GM06990 (cell line): ENCODE results near the gene DMRT1.

Experiments
- DNase-seq: peaks from one replicate; pipeline ENCODE4 v3.0.0-alpha.2; 2011; ENCODE audit not compliant: insufficient read length; ENCODE audit errors: extremely low read depth
- H3K27me3 ChIP-seq: replicated peaks from 2 replicates; pipeline ENCODE4 v1.6.0; 2011; ENCODE audit warnings: low read length; ENCODE audit not compliant: control insufficient read depth, insufficient read depth
- H3K36me3 ChIP-seq: 2 replicates; pipeline ENCODE4 v1.5.1; 2011; ENCODE audit warnings: low read length; ENCODE audit not compliant: control insufficient read depth, insufficient read depth
- H3K4me3 ChIP-seq: replicated peaks from 2 replicates; pipeline ENCODE4 v1.5.1; 2011; ENCODE audit warnings: low read depth, mild to moderate bottlenecking, control low read depth, low read length
- TF ChIP-seq, protein P1 (sequence below): IDR thresholded peaks from 2 replicates; pipeline ENCODE4 v1.5.1; 2011; ENCODE audit warnings: low read length, control low read depth, mild to moderate bottlenecking, inconsistent platforms; ENCODE audit not compliant: insufficient read depth, poor library complexity, severe bottlenecking

Gene DMRT1

DNA sequence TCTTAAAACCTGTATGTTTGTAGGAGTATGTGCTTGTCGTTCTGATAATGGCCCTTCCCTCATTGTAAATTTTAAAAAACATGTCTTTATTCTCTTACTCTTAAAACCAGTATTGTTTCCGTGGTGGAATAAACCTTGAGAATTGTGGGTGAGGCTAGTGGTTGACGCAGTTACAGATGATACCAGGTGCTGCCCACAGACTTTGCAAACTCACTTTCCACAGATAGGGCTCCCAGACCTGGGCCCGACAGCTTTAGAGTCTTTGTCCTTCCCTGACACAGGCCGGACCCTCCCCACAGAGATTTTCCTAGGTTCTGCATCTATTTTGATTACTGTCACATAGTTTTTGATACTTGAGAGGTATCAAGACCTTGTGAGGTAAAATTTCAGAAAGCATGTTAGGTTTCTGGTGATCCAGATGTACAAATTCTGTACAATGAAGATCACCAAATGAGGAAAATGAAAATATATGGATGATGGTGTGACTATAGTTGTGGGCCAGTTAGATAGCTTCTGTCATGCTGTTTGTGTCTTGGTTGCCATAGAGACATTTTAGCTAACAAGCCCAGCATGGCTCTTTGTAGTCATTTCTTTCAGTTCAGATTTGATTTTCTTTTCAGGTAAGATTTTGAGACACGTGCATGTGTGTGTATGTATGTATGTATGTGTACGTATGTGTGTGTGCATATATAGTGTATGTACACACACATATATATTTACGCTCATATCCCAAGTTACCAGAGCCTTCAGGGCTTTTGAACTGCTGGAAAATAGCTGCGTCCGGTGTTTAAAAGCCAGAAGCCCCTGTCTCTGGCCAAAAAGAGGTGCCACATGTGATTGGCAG, 33.8 kb downstream of the DMRT1 start:
- no peaks in the 10 kb centered on the region for H3K27me3 ChIP-seq
- DNase-seq, result no peak
- no peak overlapping the region for H3K4me3 ChIP-seq
- no peaks in the 10 kb centered on the region for H3K36me3 ChIP-seq
- TF ChIP-seq, protein P1, sequence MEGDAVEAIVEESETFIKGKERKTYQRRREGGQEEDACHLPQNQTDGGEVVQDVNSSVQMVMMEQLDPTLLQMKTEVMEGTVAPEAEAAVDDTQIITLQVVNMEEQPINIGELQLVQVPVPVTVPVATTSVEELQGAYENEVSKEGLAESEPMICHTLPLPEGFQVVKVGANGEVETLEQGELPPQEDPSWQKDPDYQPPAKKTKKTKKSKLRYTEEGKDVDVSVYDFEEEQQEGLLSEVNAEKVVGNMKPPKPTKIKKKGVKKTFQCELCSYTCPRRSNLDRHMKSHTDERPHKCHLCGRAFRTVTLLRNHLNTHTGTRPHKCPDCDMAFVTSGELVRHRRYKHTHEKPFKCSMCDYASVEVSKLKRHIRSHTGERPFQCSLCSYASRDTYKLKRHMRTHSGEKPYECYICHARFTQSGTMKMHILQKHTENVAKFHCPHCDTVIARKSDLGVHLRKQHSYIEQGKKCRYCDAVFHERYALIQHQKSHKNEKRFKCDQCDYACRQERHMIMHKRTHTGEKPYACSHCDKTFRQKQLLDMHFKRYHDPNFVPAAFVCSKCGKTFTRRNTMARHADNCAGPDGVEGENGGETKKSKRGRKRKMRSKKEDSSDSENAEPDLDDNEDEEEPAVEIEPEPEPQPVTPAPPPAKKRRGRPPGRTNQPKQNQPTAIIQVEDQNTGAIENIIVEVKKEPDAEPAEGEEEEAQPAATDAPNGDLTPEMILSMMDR, result no peak

DNA sequence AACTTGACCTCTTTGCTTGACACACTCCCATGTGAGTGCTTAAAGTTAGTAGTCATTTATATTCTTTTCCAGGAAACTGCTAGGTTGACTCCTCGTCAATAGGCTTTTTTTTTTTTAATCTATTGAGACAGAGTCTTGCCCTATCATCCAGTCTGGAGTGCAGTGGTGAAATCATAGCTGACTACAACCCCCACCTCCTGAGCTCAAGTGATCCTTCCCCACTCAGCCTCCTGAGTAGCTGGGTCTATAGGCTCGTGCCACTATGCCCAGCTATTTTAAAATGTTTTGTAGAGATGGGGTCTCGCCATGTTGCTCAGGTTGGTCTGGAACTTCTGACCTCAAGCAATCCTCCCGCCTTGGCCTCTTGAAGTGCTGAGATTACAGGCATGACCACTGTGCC, 34.9 kb downstream of the DMRT1 start:
- no peaks in the 10 kb centered on the region for H3K36me3 ChIP-seq
- TF ChIP-seq, protein P1, result no peak

DNA sequence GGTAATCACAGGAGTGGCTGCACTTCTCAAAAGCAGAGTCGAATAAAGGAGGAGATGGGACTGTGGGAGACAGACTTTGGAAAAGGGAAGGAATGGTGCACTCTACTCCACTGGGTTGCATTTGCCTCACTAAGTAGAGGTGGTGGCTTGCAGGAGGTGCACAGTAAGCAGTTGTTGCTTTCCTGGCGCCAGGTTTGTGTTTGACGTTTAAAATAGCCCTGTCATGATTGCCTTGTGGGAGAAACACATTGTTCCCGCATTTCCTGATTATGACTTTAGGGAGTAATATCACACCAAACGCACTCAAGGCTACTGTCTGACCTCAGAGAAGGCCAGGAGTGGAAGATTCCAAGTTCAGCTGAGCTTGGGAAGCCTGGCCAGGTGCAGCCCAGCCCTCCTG, 36.7 kb downstream of the DMRT1 start:
- TF ChIP-seq, protein P1, result no peak
- no peak for DNase-seq
- Histone ChIP-seq H3K36me3 (no peaks in the 10 kb centered on the region), H3K4me3 (no peak overlapping the region), H3K27me3 (no peaks in the 10 kb centered on the region)

More for the DNA sequence above, 34.9 kb downstream of the DMRT1 start:
- H3K27me3 ChIP-seq, result no peaks in the 10 kb centered on the region
- no peak overlapping the region for H3K4me3 ChIP-seq
- no peak for DNase-seq

DNA sequence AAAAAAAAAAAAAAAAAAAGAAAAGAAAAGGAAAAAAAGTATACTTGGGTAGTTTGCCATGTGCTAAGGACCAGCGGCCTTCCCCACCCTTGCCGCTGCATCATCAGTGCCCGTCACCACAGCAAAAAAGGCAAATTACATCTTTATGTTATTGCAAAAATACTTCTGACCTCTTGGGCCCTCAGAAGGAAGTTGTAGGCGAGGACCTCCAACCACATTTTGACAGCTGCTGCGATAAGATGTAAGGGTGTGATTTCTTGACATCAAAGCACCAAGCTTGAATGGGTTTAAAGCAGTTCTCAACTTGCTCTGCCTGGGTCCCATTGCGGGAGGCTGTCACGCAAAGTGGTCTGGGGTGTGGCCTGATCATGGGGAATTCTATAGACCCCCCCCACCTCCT, 39.2 kb downstream of the DMRT1 start:
- DNase-seq, result peak; percentile 65
- H3K27me3 ChIP-seq, result no peaks in the 10 kb centered on the region
- TF ChIP-seq, protein P1, result no peak
- H3K36me3 ChIP-seq, result no peaks in the 10 kb centered on the region
- no peak overlapping the region for H3K4me3 ChIP-seq

DNA sequence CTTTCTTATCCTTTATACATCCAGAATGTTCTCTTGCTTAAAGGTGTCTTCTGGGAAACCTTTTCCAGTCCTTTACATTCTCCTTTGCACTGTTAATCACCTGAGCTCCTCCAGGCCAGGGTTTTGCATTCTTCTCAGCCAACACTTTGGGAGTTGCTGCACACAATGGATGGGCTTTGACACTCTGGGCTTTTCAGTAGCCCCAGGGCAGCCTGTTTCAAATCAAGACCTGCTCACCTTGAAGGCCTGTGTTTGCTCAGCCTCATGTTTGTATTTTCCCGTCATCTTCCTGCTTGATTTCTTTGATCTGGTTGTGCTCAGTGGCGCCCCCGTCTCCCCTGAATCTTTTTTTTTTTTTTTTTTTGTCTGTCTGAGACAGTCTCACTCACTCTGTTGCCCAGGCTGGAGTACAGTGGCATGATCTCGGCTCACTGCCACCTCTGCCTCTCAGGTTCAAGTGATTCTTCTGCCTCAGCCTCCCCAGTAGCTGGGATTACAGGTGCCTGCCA, 41.0 kb downstream of the DMRT1 start:
- TF ChIP-seq, protein P1, result peak; percentile 46
- H3K4me3 ChIP-seq, result no peak overlapping the region
- no peaks in the 10 kb centered on the region for H3K36me3 ChIP-seq
- H3K27me3 ChIP-seq, result no peaks in the 10 kb centered on the region
- DNase-seq, result no peak
